GM12875 (cell line): ENCODE measurements around the gene VSTM2B.
A peak's percentile ranks its signal among the peaks of the same experiment; 100 is the strongest.

Experiments
- H3K4me3 ChIP-seq: one replicate; pipeline ENCODE4 v1.5.1; 2011; ENCODE audit warnings: low read depth, low read length, control low read depth
- CTCF ChIP-seq: IDR thresholded peaks from 2 replicates; pipeline ENCODE4 v1.5.1; 2011; ENCODE audit warnings: low read depth, mild to moderate bottlenecking, control low read depth, inconsistent platforms, low read length, moderate library complexity, borderline replicate concordance; ENCODE audit not compliant: insufficient read depth

The VSTM2B gene

GRCh38 chr19:29598496-29598895 is 72.7 kb downstream of the VSTM2B start:
- TF ChIP-seq CTCF, result no peak

GRCh38 chr19:29603308-29603707 is 77.5 kb downstream of the VSTM2B start:
- no peak for TF ChIP-seq CTCF
- no peak overlapping the region for H3K4me3 ChIP-seq

More at GRCh38 chr19:29598496-29598895, 72.7 kb downstream of the VSTM2B start:
- no peak overlapping the region for H3K4me3 ChIP-seq

- H3K4me3 ChIP-seq, result peak within 1 kb of the TSS; percentile 100
- no peak for TF ChIP-seq CTCF
Observed at GRCh38 chr19:29605653-29606419, 80.0 kb downstream of the VSTM2B start, which contains the start of gene POP4. POP4 (plus strand) TSS chr19:29606283; CDS start chr19:29606319, 36 bp downstream.

GRCh38 chr19:29606420-29606747 is 80.6 kb downstream of the VSTM2B start:
- TF ChIP-seq CTCF, result no peak
- peak overlapping the region; percentile 100 for H3K4me3 ChIP-seq

GRCh38 chr19:29609636-29610035 is 83.8 kb downstream of the VSTM2B start:
- no peak overlapping the region for H3K4me3 ChIP-seq
- no peak for TF ChIP-seq CTCF

GRCh38 chr19:29610213-29610573 is 84.4 kb downstream of the VSTM2B start:
- TF ChIP-seq CTCF, result no peak
- H3K4me3 ChIP-seq, result no peak overlapping the region

- H3K4me3 ChIP-seq, result no peak overlapping the region
- peak; percentile 87 for TF ChIP-seq CTCF
Observed at GRCh38 chr19:29610574-29611271, 84.9 kb downstream of the VSTM2B start.
